Measurements from ENCODE around the gene FGF1.

DNA sequence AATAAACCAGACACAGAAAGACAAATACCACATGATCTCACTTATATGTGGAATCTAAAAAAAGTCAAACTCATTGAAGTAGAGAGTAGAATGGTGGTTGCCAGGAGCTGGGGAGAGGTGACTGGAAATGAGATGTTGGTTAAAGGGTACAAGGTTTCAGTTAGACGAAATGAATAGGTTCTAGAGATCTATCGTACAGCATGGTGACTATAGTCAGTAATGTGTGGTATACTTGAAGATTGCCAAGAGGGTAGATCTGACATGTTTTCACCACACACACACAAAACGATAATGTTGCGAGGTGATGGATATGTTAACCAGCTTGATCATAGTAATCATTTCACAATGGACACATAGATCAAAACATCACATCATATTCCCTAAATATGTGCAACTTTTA lies 46.4 kb downstream of the FGF1 start:
- TF ChIP-seq, protein P1, sequence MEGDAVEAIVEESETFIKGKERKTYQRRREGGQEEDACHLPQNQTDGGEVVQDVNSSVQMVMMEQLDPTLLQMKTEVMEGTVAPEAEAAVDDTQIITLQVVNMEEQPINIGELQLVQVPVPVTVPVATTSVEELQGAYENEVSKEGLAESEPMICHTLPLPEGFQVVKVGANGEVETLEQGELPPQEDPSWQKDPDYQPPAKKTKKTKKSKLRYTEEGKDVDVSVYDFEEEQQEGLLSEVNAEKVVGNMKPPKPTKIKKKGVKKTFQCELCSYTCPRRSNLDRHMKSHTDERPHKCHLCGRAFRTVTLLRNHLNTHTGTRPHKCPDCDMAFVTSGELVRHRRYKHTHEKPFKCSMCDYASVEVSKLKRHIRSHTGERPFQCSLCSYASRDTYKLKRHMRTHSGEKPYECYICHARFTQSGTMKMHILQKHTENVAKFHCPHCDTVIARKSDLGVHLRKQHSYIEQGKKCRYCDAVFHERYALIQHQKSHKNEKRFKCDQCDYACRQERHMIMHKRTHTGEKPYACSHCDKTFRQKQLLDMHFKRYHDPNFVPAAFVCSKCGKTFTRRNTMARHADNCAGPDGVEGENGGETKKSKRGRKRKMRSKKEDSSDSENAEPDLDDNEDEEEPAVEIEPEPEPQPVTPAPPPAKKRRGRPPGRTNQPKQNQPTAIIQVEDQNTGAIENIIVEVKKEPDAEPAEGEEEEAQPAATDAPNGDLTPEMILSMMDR (IDR thresholded peaks at IDR 0.05; ENCODE audit: low read length), result no peak
- TF ChIP-seq EZH2 (IDR thresholded peaks at IDR 0.05; ENCODE audit: borderline replicate concordance, low read length), result no peak
